Skeletal muscle satellite cell (primary cell): ENCODE results near the gene PARVG.

Source experiments
- H3K27me3 ChIP-seq: 2 replicates; pipeline ENCODE4 v1.7.0; 2013; ENCODE audit warnings: low read length; ENCODE audit not compliant: control insufficient read depth, insufficient read depth
- H3K36me3 ChIP-seq: 2 replicates; pipeline ENCODE4 v1.7.0; 2013; ENCODE audit warnings: mild to moderate bottlenecking, control low read depth, low read length; ENCODE audit not compliant: insufficient read depth
- H3K4me1 ChIP-seq: 2 replicates; pipeline ENCODE4 v1.7.0; 2013; ENCODE audit warnings: low read length; ENCODE audit not compliant: control insufficient read depth, insufficient read depth
- H3K4me2 ChIP-seq: 2 replicates; pipeline ENCODE4 v1.7.0; 2013; ENCODE audit warnings: mild to moderate bottlenecking, low read length
- H3K4me3 ChIP-seq: 2 replicates; pipeline ENCODE4 v1.7.0; 2013; ENCODE audit warnings: low read length
- H3K9ac ChIP-seq: 2 replicates; pipeline ENCODE4 v1.7.0; 2013; ENCODE audit warnings: mild to moderate bottlenecking, low read depth, low read length, moderate library complexity
- H3K9me3 ChIP-seq: replicated peaks from 2 replicates; pipeline ENCODE4 v1.7.0; 2013; ENCODE audit warnings: mild to moderate bottlenecking, control low read depth, low read length

PARVG gene

DNA sequence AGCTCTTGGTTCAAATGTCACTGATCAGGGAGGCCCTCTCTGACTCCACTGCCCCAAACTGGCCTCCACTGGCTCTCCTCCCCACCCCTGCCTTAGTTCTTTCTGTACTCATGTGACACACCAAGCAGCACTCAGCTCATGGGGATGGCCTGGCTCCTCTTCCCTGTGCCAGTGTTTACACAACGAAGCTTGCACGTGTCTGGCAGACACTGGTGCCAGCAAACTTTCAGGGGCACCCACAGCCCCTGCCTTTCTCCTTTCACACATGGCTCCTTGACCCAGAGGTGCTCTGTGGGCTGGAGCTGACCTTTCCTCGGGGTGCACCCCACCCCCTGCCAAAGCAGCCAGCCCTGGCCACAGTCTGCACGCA, 37.6 kb upstream of the PARVG start:
- peaks cover 9% of the 10 kb centered on the region for H3K36me3 ChIP-seq
- H3K4me2 ChIP-seq = no peak overlapping the region
- H3K4me1 ChIP-seq = no peaks in the 10 kb centered on the region
- no peaks in the 10 kb centered on the region for H3K27me3 ChIP-seq
- no peak overlapping the region for H3K4me3 ChIP-seq
- H3K9ac ChIP-seq = no peak overlapping the region
- H3K9me3 ChIP-seq = peaks cover under 1% of the 10 kb centered on the region

DNA sequence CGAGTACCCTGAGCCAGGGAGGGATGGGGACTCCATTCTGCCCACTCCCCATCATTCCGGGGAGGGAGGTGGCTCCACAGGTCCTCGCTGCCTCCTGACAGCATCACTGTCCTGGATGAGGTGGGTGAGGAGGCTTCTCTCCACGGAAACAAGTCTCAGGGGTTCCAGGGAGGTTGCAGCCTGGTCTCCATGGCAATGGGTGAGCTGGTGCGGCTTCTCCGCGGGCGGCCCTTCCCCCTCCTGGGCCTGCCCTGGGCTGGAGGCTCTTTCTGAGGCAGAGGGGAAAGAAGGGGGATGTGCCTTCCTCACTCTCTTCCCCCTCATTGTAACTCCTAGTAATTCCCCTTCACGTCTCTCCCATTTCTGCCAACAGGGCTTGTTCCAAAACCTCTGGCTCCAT, 37.1 kb upstream of the PARVG start:
- H3K9me3 ChIP-seq = no peaks in the 10 kb centered on the region
- H3K9ac ChIP-seq = no peak overlapping the region
- peaks cover 9% of the 10 kb centered on the region for H3K36me3 ChIP-seq
- H3K27me3 ChIP-seq = no peaks in the 10 kb centered on the region
- no peak overlapping the region for H3K4me2 ChIP-seq
- H3K4me1 ChIP-seq = no peaks in the 10 kb centered on the region
- H3K4me3 ChIP-seq = no peak overlapping the region

DNA sequence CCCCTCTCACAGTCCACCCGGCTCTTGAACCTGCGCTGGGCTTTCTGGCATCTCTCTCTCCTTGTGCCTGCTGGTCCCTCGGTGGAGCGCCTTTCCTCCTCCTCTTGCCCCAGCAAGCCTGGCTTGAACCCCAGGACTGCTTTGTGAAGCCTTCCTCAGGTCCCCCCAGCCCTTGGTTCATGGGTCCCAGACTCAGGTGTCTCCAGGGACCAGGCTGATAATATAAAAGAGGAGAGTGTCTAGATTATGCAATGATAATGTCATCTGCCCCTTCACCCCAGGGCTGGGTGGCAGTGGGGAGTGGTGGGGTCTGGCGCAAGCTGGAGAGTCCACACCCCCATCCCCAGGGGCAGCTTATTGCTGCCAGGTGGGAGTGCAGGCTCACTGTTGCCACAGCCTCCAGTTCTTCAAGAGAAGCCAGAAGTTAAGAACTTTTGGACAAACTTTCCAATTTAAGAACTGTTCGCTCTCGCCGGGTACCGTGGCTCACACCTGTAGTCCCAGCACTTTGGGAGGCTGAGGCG, 36.6 kb upstream of the PARVG start:
- no peaks in the 10 kb centered on the region for H3K9me3 ChIP-seq
- peaks cover 9% of the 10 kb centered on the region for H3K36me3 ChIP-seq
- H3K9ac ChIP-seq = no peak overlapping the region
- H3K4me3 ChIP-seq = no peak overlapping the region
- no peak overlapping the region for H3K4me2 ChIP-seq
- H3K4me1 ChIP-seq = no peaks in the 10 kb centered on the region
- H3K27me3 ChIP-seq = no peaks in the 10 kb centered on the region

DNA sequence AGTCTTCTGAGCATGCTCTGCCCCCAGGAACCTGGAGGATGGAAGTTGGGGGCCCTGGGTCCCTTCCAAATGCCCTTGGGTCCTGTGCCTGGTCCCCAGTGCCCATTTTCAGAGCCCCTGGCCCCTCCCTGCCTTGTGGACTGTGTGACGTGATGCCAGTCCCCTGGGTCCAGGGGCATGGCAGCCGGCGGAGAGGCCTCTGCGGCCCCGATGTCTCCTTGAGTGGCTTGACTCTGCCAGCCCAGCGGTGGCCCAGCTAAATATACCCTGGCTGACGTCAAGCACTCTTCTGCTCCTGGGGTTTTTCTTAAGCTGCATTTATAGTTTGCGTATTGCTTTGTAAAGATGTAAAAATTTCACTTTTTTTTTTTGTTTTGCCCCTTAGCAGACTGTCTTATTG, 35.2 kb upstream of the PARVG start:
- no peaks in the 10 kb centered on the region for H3K4me1 ChIP-seq
- no peak overlapping the region for H3K4me3 ChIP-seq
- H3K9me3 ChIP-seq = no peaks in the 10 kb centered on the region
- peaks cover 12% of the 10 kb centered on the region for H3K36me3 ChIP-seq
- H3K9ac ChIP-seq = no peak overlapping the region
- no peaks in the 10 kb centered on the region for H3K27me3 ChIP-seq
- no peak overlapping the region for H3K4me2 ChIP-seq

DNA sequence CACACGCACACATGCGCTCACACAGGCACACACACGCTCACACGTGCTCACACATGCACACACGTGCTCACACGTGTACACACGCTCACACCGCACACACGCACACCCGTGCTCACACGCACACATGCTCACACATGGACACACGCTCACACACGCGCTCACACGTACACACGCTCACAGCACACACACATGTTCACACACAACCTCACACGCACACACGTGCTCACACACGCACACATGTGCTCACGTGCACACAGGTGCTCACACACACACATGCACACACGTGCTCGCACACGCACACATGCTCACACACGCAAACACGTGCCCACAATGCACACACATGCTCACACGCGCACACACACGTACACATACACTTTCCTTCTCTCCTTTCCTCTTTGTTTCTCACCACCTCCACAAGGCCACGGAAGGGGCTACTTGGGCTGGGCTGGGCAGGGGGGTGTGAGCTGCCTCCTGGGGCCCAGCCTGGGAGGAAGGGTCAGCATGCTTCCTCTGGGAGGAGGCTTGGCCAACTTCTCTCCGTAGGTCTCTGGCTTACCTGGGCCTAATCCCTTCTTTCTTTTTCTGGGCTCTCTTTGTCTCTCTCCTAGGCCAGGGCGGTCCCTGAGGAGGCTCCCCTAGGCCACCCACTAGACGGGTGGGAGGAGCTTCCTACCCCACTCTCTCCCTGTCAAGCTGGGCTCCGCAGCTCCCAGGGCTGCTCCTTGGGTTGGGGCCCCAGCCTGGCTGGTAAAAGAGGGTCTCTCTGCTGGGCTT, 34.5 kb upstream of the PARVG start:
- Histone ChIP-seq H3K4me2 (no peak overlapping the region), H3K27me3 (no peaks in the 10 kb centered on the region)

DNA sequence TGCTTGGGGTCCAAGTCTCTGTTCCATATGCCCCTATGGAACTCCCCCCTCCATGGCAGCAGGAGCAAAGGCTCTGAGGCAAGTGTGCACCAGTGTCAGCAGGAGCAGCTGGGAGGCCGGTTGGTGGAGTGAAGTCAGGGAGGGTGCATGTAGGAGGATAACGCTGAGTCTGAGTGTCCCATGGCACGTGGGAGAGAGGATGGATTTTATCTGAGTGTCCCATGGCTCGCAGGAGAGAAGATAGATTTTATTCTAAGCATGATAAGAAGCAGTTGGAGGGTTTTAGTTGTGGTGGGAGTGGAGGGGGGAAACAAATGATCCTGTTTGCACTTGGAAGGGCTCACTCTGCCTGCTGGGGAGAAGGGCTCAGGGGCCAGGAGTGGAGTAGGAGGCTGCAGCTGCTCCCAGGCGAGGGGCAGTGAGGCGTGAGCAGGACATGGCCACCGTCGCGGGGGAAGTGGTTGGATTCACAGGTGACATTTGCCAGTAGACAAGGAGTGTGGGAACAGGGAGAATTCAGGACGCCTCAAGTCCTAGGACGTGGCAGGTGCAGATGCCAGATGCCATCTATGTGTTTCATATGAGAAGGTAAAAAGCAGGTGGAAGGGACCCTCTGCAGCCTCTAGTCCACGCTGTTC, 33.6 kb upstream of the PARVG start:
- no peak overlapping the region for H3K4me3 ChIP-seq
- no peak overlapping the region for H3K9ac ChIP-seq
- no peaks in the 10 kb centered on the region for H3K9me3 ChIP-seq

More for the DNA sequence above, 34.5 kb upstream of the PARVG start:
- Histone ChIP-seq H3K36me3 (peaks cover 10% of the 10 kb centered on the region), H3K9ac (no peak overlapping the region), H3K4me1 (peaks cover under 1% of the 10 kb centered on the region), H3K9me3 (no peaks in the 10 kb centered on the region), H3K4me3 (no peak overlapping the region)

DNA sequence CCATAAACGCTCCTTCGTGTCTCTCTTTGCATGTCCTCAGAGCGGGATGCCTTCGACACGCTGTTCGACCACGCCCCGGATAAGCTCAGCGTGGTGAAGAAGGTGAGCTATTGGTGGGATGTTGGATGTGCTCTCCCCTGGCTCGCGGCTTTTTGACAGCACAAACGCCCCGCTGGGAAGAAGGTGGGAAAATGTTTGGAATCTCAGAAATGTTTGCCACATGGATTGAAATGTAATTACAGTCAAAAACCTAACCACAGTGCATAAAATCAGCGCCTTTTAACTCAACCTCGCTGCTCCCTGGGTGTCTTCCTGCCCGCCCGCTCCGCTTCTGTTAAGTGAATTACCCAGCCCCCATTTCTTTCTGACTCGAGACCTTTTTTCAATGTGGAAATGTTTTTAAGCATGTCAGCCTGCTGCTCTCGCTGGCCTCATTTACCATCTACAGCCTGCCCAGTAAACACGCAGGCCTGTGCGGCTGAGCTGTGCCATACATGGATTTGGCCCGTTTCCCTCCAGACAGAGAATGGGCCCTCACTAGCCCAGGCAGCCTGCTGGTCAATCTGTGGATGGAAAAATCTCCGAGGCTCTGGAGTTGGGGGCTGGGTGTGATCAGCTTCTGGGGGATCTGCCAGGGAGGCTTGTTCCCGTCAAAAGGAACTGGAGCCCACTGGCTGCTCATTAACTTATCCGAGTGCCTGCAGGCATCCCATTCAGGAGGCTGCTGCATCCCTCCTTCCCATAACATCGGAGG, 32.7 kb upstream of the PARVG start:
- H3K4me1 ChIP-seq = peaks cover 7% of the 10 kb centered on the region
- no peaks in the 10 kb centered on the region for H3K27me3 ChIP-seq
- no peak overlapping the region for H3K4me3 ChIP-seq
- no peaks in the 10 kb centered on the region for H3K9me3 ChIP-seq
- H3K4me2 ChIP-seq = no peak overlapping the region
- no peak overlapping the region for H3K9ac ChIP-seq
- peaks cover 4% of the 10 kb centered on the region for H3K36me3 ChIP-seq

More for the DNA sequence above, 33.6 kb upstream of the PARVG start:
- H3K27me3 ChIP-seq = no peaks in the 10 kb centered on the region
- no peak overlapping the region for H3K4me2 ChIP-seq
- peaks cover 7% of the 10 kb centered on the region for H3K4me1 ChIP-seq
- H3K36me3 ChIP-seq = peaks cover 8% of the 10 kb centered on the region

DNA sequence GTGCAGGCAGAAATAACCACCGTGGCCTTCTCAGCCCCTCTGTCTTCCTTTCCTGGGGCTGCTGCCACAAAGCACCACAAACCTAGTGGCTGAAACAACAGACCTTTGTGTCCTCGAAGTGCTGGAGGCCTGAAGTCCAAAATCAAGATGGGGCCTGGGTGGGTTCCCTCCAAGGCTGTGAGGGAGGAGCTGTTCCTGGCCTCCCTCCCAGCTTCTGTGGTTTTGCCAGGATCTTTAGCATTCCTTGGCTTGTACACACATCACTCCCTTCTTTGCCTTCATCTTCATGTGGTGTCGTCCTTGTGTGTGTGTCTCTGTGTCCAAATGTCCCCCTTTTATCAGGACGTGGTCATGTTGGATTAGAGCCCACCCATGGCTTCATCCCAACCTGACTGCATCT, 29.0 kb upstream of the PARVG start:
- Histone ChIP-seq H3K9ac (no peak overlapping the region), H3K4me3 (no peak overlapping the region), H3K27me3 (no peaks in the 10 kb centered on the region), H3K4me2 (no peak overlapping the region), H3K9me3 (no peaks in the 10 kb centered on the region), H3K36me3 (peaks cover 4% of the 10 kb centered on the region), H3K4me1 (peaks cover 7% of the 10 kb centered on the region)

DNA sequence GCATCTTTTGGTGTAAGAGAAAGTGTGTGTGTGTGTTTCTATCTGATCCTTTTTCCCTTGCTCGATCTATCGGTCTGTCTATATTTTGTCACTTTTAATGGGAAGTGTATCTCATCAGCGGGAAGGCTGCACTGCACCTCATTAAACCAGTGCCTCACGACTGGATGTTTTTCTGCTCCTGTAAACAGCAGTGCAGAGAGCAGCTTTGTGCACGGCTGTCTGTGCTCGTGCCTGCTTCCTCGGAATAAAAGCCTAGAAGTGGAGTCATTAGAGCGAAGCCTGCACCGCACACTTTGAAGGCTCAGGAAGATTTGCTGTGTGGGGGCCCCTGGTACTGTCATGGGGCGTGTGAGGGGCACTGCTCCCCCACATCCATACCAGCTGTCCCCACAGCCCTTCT, 27.0 kb upstream of the PARVG start:
- Histone ChIP-seq H3K4me3 (no peak overlapping the region), H3K36me3 (peaks cover 4% of the 10 kb centered on the region), H3K9ac (no peak overlapping the region), H3K27me3 (no peaks in the 10 kb centered on the region), H3K4me1 (peaks cover 7% of the 10 kb centered on the region), H3K9me3 (no peaks in the 10 kb centered on the region), H3K4me2 (no peak overlapping the region)

DNA sequence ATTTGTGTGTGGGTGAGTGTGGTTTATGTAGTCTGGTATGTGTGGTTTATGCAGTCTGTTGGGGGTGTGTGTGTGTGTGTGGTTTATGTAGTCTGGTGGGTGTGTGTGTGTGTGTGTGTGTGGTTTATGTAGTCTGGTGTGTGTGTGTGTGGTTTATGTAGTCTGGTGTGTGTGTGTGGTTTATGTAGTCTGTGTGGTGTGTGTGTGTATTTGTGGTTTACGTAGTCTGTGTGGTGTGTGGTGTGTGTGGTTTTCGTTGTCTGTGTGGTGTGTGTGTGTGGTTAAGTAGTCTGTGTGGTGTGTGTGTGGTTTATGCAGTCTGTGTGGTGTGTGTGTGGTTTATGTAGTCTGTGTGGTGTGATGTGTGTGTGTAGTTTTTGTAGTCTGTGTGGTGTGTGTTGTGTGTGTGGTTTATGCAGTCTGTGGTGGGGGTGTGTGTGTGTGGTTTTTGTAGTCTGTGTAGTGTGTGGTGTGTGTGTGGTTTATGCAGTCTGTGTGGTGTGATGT, 26.2 kb upstream of the PARVG start:
- peaks cover 2% of the 10 kb centered on the region for H3K36me3 ChIP-seq
- no peak overlapping the region for H3K4me2 ChIP-seq
- H3K4me1 ChIP-seq = peaks cover 7% of the 10 kb centered on the region

DNA sequence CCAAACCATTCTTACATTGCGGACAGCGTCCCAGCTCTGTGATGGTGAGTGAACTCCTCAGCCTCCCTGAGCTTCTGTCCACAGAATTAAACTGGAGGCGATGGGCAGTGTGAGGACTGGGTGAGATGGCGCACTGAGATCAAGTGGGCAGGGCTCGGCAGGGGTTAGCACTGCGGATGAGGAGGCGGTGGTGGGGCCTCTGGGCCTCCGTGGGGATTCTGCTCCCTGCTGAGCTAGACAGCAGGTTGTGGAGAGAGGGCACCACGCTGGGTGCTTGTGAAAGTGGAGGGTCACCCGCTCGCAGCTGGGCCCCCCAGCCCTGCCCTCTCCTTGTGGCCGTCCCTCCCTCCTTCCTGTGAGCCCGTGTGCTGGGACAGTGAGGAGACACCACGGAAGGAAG, 25.6 kb upstream of the PARVG start:
- Histone ChIP-seq H3K4me3 (no peak overlapping the region), H3K9ac (no peak overlapping the region), H3K4me1 (peaks cover 7% of the 10 kb centered on the region), H3K9me3 (no peaks in the 10 kb centered on the region), H3K36me3 (no peaks in the 10 kb centered on the region), H3K27me3 (no peaks in the 10 kb centered on the region), H3K4me2 (no peak overlapping the region)

More for the DNA sequence above, 26.2 kb upstream of the PARVG start:
- Histone ChIP-seq H3K9ac (no peak overlapping the region), H3K4me3 (no peak overlapping the region), H3K9me3 (no peaks in the 10 kb centered on the region), H3K27me3 (no peaks in the 10 kb centered on the region)
